ENCODE measurements around the gene CCDC136.

Gene CCDC136

DNA sequence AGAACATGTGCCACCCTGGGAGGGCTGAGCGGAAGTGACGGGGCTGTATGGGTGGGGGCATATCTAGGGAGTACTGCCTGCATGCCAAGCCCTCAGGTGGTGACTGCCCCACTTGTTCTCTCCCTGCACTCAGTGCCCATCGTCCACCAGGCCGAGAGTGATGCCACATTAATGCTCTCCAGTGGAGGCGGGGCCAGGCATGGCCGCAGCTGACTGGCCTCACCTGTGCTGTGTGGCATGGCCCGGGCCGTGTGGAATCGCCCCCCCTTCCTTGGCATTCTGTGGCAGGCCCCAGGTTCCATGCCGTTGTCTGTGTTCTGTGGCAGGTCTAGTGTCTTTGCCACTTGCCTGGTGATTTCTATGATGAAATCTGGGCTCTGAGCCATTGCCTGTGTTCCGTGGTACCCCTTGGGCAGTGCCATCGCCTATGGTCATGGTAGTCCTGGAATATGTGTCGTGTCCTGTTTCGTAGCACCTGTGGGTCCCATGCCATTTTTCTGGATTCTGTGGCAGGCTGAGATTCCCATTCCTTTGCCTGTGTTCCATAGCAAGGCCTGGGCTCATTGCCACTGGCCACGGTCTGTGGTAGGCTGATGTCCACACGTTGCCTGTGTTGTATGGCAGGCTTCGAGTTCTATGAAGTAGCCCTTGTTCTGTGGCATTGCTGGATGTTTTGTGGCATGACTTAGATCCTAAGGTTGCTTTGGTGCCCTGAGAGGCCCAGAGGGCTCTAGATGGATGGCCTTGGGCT is 47.4 kb downstream of the CCDC136 start:
- Histone ChIP-seq H3K14ac (ENCODE audit: low read length) (no peak overlapping the region), H2AK5ac (ENCODE audit: low read length) (no peak overlapping the region), H4K12ac (ENCODE audit: low read depth, low read length) (no peak overlapping the region), H3K79me2 (ENCODE audit: control insufficient read depth, insufficient read depth, low read length, poor library complexity) (no peaks in the 10 kb centered on the region), H4K8ac (ENCODE audit: low read depth, low read length) (no peak overlapping the region), H4K91ac (ENCODE audit: low read depth, low read length) (no peak overlapping the region), H3K4ac (ENCODE audit: low read depth, low read length) (no peak overlapping the region), H2BK5ac (ENCODE audit: low read depth, low read length, poor library complexity) (no peak overlapping the region), H3K36me3 (ENCODE audit: control insufficient read depth in 1 of 2, insufficient read depth in 2 of 2, low read length in 2 of 2) (peaks cover 91 to 94% of the 10 kb centered on the region in 2 experiments), H3K4me2 (ENCODE audit: low read length) (no peak overlapping the region), H2BK120ac (ENCODE audit: insufficient read depth, low read length, poor library complexity) (no peak overlapping the region), H3K18ac (ENCODE audit: low read length) (no peak overlapping the region), H3K79me1 (ENCODE audit: low read length) (no peaks in the 10 kb centered on the region), H3K23ac (ENCODE audit: low read length) (no peak overlapping the region), H3K9ac (ENCODE audit: low read length) (no peak overlapping the region), H3K27ac (ENCODE audit: low read depth, low read length) (no peak overlapping the region), H2AFZ (ENCODE audit: insufficient read depth, low read length, poor library complexity) (no peak overlapping the region), H3K4me3 (ENCODE audit: low read depth, low read length) (no peak overlapping the region), H3K27me3 (ENCODE audit: insufficient read depth, low read length) (no peaks in the 10 kb centered on the region), H3K4me1 (ENCODE audit: control insufficient read depth in 1 of 2, insufficient read depth in 2 of 2, low read length in 2 of 2) (no peaks in the 10 kb centered on the region), H3K9me3 (ENCODE audit: insufficient read depth, low read depth, low read length) (peaks cover 1% of the 10 kb centered on the region), H2BK12ac (ENCODE audit: low read length) (no peak overlapping the region)
- no CpG with 5 or more reads among the region's 17 CpGs for WGBS (ENCODE audit: extremely low coverage, insufficient coverage, insufficient read length)
- DNase-seq = no peak

GRCh38 chr7:128839751-128840177 is 48.0 kb downstream of the CCDC136 start:
- no peak for DNase-seq
- Histone ChIP-seq H3K4ac (ENCODE audit: low read depth, low read length) (no peak overlapping the region), H3K4me3 (ENCODE audit: low read depth, low read length) (no peak overlapping the region), H3K27me3 (ENCODE audit: insufficient read depth, low read length) (no peaks in the 10 kb centered on the region), H3K27ac (ENCODE audit: low read depth, low read length) (no peak overlapping the region), H3K4me1 (ENCODE audit: control insufficient read depth in 1 of 2, insufficient read depth in 2 of 2, low read length in 2 of 2) (no peaks in the 10 kb centered on the region), H3K14ac (ENCODE audit: low read length) (no peak overlapping the region), H3K79me1 (ENCODE audit: low read length) (no peaks in the 10 kb centered on the region), H2AK5ac (ENCODE audit: low read length) (no peak overlapping the region), H3K9ac (ENCODE audit: low read length) (no peak overlapping the region), H3K18ac (ENCODE audit: low read length) (no peak overlapping the region), H2BK5ac (ENCODE audit: low read depth, low read length, poor library complexity) (no peak overlapping the region), H4K12ac (ENCODE audit: low read depth, low read length) (no peak overlapping the region), H3K23ac (ENCODE audit: low read length) (no peak overlapping the region), H2BK12ac (ENCODE audit: low read length) (no peak overlapping the region), H2BK120ac (ENCODE audit: insufficient read depth, low read length, poor library complexity) (no peak overlapping the region), H3K9me3 (ENCODE audit: insufficient read depth, low read depth, low read length) (peaks cover 1% of the 10 kb centered on the region), H2AFZ (ENCODE audit: insufficient read depth, low read length, poor library complexity) (no peak overlapping the region), H3K36me3 (ENCODE audit: control insufficient read depth in 1 of 2, insufficient read depth in 2 of 2, low read length in 2 of 2) (peaks cover 97 to 98% of the 10 kb centered on the region in 2 experiments), H4K8ac (ENCODE audit: low read depth, low read length) (no peak overlapping the region), H3K79me2 (ENCODE audit: control insufficient read depth, insufficient read depth, low read length, poor library complexity) (no peaks in the 10 kb centered on the region), H4K91ac (ENCODE audit: low read depth, low read length) (no peak overlapping the region), H3K4me2 (ENCODE audit: low read length) (no peak overlapping the region)
- WGBS (ENCODE audit: extremely low coverage, insufficient coverage, insufficient read length) = no CpG with 5 or more reads among the region's 13 CpGs

DNA sequence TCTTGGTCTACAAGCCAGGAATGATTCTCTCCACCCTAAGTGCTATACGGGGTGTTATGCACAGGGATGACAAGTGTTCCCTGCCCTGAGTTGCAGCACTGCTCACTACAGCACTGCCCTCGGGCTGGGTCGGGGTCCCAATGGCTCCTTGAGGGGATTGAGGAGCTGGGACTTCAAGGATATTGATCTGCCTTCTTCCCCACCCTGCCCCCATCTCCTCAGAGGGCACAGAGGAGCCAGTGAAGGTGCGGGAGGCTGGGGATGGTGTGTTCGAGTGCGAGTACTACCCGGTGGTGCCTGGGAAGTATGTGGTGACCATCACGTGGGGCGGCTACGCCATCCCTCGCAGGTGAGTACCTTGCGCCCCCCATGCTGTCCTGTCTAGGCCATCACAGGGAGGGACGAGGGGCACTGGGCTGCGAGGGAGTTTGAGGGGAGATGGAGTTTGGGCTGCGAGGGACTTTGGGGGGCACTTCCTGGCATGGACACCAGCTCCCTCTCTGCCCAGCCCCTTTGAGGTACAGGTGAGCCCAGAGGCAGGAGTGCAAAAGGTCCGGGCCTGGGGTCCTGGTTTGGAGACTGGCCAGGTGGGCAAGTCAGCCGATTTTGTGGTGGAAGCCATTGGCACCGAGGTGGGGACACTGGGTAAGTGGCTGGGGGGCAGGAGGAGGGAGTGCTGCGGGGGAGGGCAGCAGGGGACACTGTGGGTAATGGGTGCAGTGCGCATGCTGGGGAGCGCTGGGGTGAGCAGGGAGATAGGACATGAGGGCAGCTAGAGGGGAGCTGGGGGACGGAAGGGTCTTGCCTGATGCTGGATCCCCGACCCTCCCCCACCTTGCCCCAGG is 48.8 kb downstream of the CCDC136 start:
- Histone ChIP-seq H3K23ac (ENCODE audit: low read length) (no peak overlapping the region), H3K9me3 (ENCODE audit: insufficient read depth, low read depth, low read length) (no peaks in the 10 kb centered on the region), H2BK12ac (ENCODE audit: low read length) (no peak overlapping the region), H3K9ac (ENCODE audit: low read length) (no peak overlapping the region), H2BK5ac (ENCODE audit: low read depth, low read length, poor library complexity) (no peak overlapping the region), H4K12ac (ENCODE audit: low read depth, low read length) (no peak overlapping the region), H3K4me1 (ENCODE audit: control insufficient read depth in 1 of 2, insufficient read depth in 2 of 2, low read length in 2 of 2) (no peaks in the 10 kb centered on the region), H3K36me3 (ENCODE audit: control insufficient read depth in 1 of 2, insufficient read depth in 2 of 2, low read length in 2 of 2) (peaks cover 98% of the 10 kb centered on the region in 2 experiments), H3K79me1 (ENCODE audit: low read length) (no peaks in the 10 kb centered on the region), H2AFZ (ENCODE audit: insufficient read depth, low read length, poor library complexity) (no peak overlapping the region), H3K4me3 (ENCODE audit: low read depth, low read length) (no peak overlapping the region), H3K27me3 (ENCODE audit: insufficient read depth, low read length) (no peaks in the 10 kb centered on the region), H3K18ac (ENCODE audit: low read length) (no peak overlapping the region), H4K8ac (ENCODE audit: low read depth, low read length) (no peak overlapping the region), H3K27ac (ENCODE audit: low read depth, low read length) (no peak overlapping the region), H2AK5ac (ENCODE audit: low read length) (no peak overlapping the region), H3K14ac (ENCODE audit: low read length) (no peak overlapping the region), H3K4ac (ENCODE audit: low read depth, low read length) (no peak overlapping the region), H2BK120ac (ENCODE audit: insufficient read depth, low read length, poor library complexity) (no peak overlapping the region), H3K4me2 (ENCODE audit: low read length) (no peak overlapping the region), H4K91ac (ENCODE audit: low read depth, low read length) (no peak overlapping the region), H3K79me2 (ENCODE audit: control insufficient read depth, insufficient read depth, low read length, poor library complexity) (no peaks in the 10 kb centered on the region)
- no CpG with 5 or more reads among the region's 23 CpGs for WGBS (ENCODE audit: extremely low coverage, insufficient coverage, insufficient read length)
- DNase-seq = no peak

DNA sequence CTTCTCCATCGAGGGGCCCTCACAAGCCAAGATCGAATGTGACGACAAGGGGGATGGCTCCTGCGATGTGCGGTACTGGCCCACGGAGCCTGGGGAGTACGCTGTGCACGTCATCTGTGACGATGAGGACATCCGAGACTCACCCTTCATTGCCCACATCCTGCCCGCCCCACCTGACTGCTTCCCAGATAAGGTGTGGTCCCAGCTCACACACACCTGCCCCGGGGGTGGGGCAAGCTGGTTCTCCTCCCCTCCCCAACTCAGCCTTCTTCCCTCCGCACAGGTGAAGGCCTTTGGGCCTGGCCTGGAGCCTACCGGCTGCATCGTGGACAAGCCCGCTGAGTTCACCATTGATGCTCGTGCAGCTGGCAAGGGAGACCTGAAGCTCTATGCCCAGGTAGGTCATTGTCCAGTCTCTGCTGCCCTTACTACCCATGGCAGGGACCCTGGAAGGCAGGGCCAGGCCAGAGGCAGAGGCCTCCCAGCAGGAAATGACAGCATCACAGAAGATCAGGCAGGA is 49.5 kb downstream of the CCDC136 start:
- H2BK5ac ChIP-seq (ENCODE audit: low read depth, low read length, poor library complexity) = no peak overlapping the region
- peak in 1 of 2 donors; percentile 21 for DNase-seq
- no peak overlapping the region for H4K8ac ChIP-seq (ENCODE audit: low read depth, low read length)
- no peaks in the 10 kb centered on the region for H3K4me1 ChIP-seq (ENCODE audit: control insufficient read depth in 1 of 2, insufficient read depth in 2 of 2, low read length in 2 of 2)
- no peak overlapping the region for H4K91ac ChIP-seq (ENCODE audit: low read depth, low read length)
- no peak overlapping the region for H3K4me3 ChIP-seq (ENCODE audit: low read depth, low read length)
- H3K4me2 ChIP-seq (ENCODE audit: low read length) = no peak overlapping the region
- H2AFZ ChIP-seq (ENCODE audit: insufficient read depth, low read length, poor library complexity) = no peak overlapping the region
- no peaks in the 10 kb centered on the region for H3K79me1 ChIP-seq (ENCODE audit: low read length)
- H4K12ac ChIP-seq (ENCODE audit: low read depth, low read length) = no peak overlapping the region
- no peaks in the 10 kb centered on the region for H3K9me3 ChIP-seq (ENCODE audit: insufficient read depth, low read depth, low read length)
- no peak overlapping the region for H3K9ac ChIP-seq (ENCODE audit: low read length)
- no peaks in the 10 kb centered on the region for H3K79me2 ChIP-seq (ENCODE audit: control insufficient read depth, insufficient read depth, low read length, poor library complexity)
- H3K18ac ChIP-seq (ENCODE audit: low read length) = no peak overlapping the region
- WGBS (ENCODE audit: extremely low coverage, insufficient coverage, insufficient read length) = no CpG with 5 or more reads among the region's 17 CpGs
- no peak overlapping the region for H3K4ac ChIP-seq (ENCODE audit: low read depth, low read length)
- H3K27ac ChIP-seq (ENCODE audit: low read depth, low read length) = no peak overlapping the region
- no peak overlapping the region for H3K23ac ChIP-seq (ENCODE audit: low read length)
- H2BK120ac ChIP-seq (ENCODE audit: insufficient read depth, low read length, poor library complexity) = no peak overlapping the region
- peaks cover 98% of the 10 kb centered on the region in 2 experiments for H3K36me3 ChIP-seq (ENCODE audit: control insufficient read depth in 1 of 2, insufficient read depth in 2 of 2, low read length in 2 of 2)
- H2AK5ac ChIP-seq (ENCODE audit: low read length) = no peak overlapping the region
- H2BK12ac ChIP-seq (ENCODE audit: low read length) = no peak overlapping the region
- H3K14ac ChIP-seq (ENCODE audit: low read length) = no peak overlapping the region
- no peaks in the 10 kb centered on the region for H3K27me3 ChIP-seq (ENCODE audit: insufficient read depth, low read length)

All from trophoblast cell (in vitro differentiated cells and primary cell).